PC-3 (cell line): Measurements from ENCODE around the gene GADL1.

Experiments used
- EZH2 ChIP-seq: fragments of 300-600 bp; sonication (generic); IDR thresholded peaks from one replicate; pipeline ENCODE4 v1.6.1; 2017; ENCODE audit warnings: antibody characterized with exemption, mild to moderate bottlenecking, low read length; ENCODE audit not compliant: unreplicated experiment
- EZH2phosphoT487 ChIP-seq: fragments of 300-600 bp; sonication (generic); IDR thresholded peaks from 2 replicates; pipeline ENCODE4 v1.6.1; 2018; ENCODE audit warnings: mild to moderate bottlenecking, antibody characterized with exemption, low read length, borderline replicate concordance
- TF ChIP-seq, protein P1 (sequence below): fragments of 300-600 bp; sonication (generic); conservative IDR thresholded peaks from 2 replicates; pipeline ENCODE4 v1.5.1; 2017; ENCODE audit warnings: antibody characterized with exemption, low read depth, mild to moderate bottlenecking, low read length

DNA sequence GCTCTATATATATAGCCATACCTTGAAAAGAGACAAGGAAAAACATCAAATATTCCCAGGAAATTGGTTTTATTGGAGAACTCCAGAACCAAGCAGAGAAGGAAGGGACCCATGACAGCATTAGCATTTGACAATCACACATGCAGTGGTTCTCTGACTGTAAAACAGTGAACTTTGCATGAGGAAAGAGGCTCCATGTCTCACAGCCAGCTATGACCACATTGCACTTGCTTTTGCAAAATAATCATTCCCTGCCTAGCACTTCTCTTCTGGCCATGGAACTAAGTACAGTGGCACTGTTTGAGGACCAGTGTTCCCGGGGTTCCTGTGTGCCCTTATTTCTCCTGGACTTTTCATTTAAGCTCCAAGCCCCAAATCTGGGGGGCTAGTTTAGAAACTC lies 202.5 kb downstream of the GADL1 start:
- TF ChIP-seq, protein P1, sequence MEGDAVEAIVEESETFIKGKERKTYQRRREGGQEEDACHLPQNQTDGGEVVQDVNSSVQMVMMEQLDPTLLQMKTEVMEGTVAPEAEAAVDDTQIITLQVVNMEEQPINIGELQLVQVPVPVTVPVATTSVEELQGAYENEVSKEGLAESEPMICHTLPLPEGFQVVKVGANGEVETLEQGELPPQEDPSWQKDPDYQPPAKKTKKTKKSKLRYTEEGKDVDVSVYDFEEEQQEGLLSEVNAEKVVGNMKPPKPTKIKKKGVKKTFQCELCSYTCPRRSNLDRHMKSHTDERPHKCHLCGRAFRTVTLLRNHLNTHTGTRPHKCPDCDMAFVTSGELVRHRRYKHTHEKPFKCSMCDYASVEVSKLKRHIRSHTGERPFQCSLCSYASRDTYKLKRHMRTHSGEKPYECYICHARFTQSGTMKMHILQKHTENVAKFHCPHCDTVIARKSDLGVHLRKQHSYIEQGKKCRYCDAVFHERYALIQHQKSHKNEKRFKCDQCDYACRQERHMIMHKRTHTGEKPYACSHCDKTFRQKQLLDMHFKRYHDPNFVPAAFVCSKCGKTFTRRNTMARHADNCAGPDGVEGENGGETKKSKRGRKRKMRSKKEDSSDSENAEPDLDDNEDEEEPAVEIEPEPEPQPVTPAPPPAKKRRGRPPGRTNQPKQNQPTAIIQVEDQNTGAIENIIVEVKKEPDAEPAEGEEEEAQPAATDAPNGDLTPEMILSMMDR = no peak
- no peak for TF ChIP-seq EZH2
- TF ChIP-seq EZH2phosphoT487 = no peak
